ENCODE results near the gene ZFHX2. TPM values are rescaled to one million over a fixed set of nuclear protein-coding genes. Genes with fewer than 3 reads are reported as not detected.
"Not testable (repeated sequence)": the region's sequence is repeated elsewhere in the genome, so short reads cannot be mapped to it uniquely, and the experiment has no call there.

The ZFHX2 gene
- total and polyA plus RNA-seq, 4 experiments from 2014 or later, result 0.35 to 0.36 TPM; not detected in 2

DNA sequence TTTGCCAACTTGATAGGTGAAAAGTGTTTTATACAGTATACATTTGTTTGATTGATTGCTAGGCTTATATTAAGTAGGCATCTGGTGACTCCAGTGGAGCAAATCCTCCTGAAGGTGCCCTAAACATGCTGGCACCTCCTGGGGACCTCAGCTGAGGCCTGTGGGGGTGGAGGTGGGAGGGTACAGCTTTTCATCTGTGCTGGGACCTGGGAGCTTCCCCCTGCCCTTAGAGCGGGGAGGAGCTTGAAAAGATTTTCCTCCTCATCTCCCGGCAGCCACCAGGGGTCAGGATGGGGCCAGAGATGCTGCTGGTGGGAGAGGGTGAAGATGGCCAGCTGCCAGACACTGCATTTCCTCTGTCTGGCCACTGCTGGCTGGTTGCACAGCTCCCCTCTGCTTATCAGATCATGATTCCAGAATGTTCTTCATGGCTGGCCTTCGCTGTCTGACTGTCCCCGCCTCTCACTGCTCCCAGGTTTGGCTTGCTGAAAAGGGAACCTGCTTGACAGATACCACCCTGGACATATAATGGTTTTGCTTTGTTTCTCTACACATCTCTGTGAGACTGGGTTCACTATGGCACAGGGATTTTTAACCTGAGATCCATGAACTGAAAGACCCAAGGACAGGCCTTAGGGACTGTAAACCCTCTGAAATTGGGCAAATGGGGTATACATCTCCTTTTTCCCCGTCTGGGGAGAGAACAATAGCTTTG, 37.5 kb upstream of the ZFHX2 start:
- H3K27ac ChIP-seq (ENCODE audit: low read depth, low read length), result no peak overlapping the region
- Mint-ChIP-seq H3K4me3 (peak overlapping the region in 1 of 8 donors; percentile 46), H3K27me3 (peaks cover 7 to 16% of the 10 kb centered on the region in 2 donors), H3K4me1 (peaks cover 4 to 11% (median 6%) of the 10 kb centered on the region in 4 donors), H3K36me3 (no peaks in the 10 kb centered on the region), H3K27ac (peak overlapping the region in 1 of 7 donors; percentile 50), H3K9me3 (no peaks in the 10 kb centered on the region)
- ChIA-PET CTCF (ENCODE audit: partially characterized antibody) (interaction anchor here (0.6 to 4.6 kb wide), 31 partner anchors 8 to 365 kb away, joined by 3 to 73 read pairs (median 5); partner anchors contain the start of gene DHRS4), POLR2A (ENCODE audit: partially characterized antibody) (interaction anchor here (0.8 to 1.2 kb wide), 4 partner anchors 21 to 364 kb away, joined by 3 to 4 read pairs (median 4); partner anchors contain the start of gene DHRS4)
- intact Hi-C loops (cut with micrococcal nuclease), result loop anchor here (1.0 kb wide), 4 partner anchors 43 to 365 kb away; no protein-coding TSS in a partner anchor
- no peaks in the 10 kb centered on the region for H3K36me3 ChIP-seq (ENCODE audit: insufficient read depth, low read length)
- no peaks in the 10 kb centered on the region for H3K9me3 ChIP-seq (ENCODE audit: control insufficient read depth in 1 of 2, low read length in 2 of 2)
- no peaks in the 10 kb centered on the region for H3K27me3 ChIP-seq (ENCODE audit: insufficient read depth, low read length)
- peaks cover 4% of the 10 kb centered on the region for H3K4me1 ChIP-seq (ENCODE audit: insufficient read depth, low read length)
- H3K4me3 ChIP-seq (ENCODE audit: low read length in 2 of 2), result no peak overlapping the region
- peak; percentile 77 to 80 (median 78) for DNase-seq

DNA sequence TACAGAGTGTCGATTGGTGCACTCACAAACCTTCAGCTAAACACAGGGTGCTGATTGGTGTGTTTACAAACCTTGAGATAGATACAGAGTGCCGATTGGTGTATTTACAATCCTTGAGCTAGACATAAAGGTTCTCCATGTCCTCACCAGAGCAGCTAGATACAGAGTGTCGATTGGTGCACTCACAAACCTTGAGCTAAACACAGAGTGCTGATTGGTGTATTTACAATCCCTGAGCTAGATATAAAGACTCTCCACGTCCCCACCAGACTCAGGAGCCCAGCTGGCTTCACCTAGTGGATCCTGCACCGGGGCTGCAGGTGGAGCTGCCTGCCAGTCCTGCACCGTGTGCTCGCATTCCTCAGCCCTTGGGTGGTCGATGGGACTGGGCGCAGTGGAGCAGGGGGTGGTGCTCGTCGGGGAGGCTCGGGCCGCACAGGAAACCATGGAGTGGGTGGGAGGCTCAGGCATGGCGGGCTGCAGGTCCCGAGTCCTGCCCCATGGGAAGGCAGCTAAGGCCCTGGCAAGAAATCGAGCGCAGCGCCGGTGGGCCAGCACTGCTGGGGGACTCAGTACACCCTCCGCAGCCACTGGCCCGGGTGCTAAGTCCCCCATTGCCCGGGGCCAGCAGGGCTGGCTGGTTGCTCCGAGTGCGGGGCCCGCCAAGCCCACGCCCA, 33.1 kb upstream of the ZFHX2 start:
- POLR2A ChIA-PET (ENCODE audit: partially characterized antibody); H3K27me3 ChIP-seq (ENCODE audit: insufficient read depth, low read length); H3K9me3 Mint-ChIP-seq; H3K36me3 Mint-ChIP-seq; DNase-seq; H3K4me1 ChIP-seq (ENCODE audit: insufficient read depth, low read length); H3K4me3 ChIP-seq (ENCODE audit: low read length in 2 of 2); H3K9me3 ChIP-seq (ENCODE audit: control insufficient read depth in 1 of 2, low read length in 2 of 2); H3K4me3 Mint-ChIP-seq; intact Hi-C loops (cut with micrococcal nuclease); H3K27ac Mint-ChIP-seq; H3K27ac ChIP-seq (ENCODE audit: low read depth, low read length); H3K36me3 ChIP-seq (ENCODE audit: insufficient read depth, low read length): not testable (repeated sequence)
- CTCF ChIA-PET (ENCODE audit: partially characterized antibody), result interaction anchor here (1.1 kb wide), 1 partner anchor 347 kb away, joined by 3 read pairs; no protein-coding TSS in a partner anchor
- H3K27me3 Mint-ChIP-seq, result peaks cover 12 to 26% of the 10 kb centered on the region in 2 donors
- H3K4me1 Mint-ChIP-seq, result peaks cover 4 to 10% (median 6%) of the 10 kb centered on the region in 4 donors

DNA sequence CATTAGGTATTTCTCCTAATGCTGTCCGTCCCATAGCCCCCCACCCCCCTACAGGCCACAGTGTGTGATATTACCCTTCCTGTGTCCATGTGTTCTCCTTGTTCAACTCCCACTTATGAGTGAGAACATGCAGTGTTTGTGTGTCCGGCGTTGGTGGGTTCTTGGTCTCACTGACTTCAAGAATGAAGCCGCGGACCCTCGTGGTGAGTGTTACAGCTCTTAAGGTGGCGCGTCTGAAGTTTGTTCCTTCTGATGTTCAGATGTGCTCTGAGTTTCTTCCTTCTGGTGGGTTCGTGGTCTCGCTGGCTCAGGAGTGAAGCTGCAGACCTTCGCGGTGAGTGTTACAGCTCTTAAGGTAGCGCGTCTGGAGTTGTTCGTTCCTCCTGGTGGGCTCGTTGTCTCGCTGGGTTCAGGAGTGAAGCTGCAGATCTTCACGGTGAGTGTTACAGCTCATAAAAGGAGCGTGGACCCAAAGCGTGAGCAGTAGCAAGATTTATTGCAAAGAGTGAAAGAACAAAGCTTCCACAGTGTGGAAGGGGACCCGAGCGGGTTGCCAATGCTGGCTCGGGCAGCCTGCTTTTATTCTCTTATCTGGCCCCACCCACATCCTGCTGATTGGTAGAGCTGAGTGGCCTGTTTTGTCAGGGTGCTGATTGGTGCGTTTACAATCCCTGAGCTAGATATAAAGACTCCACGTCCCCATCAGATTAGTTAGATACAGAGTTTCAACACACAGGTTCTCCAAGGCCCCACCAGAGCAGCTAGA, 32.4 kb upstream of the ZFHX2 start:
- H3K36me3 ChIP-seq (ENCODE audit: insufficient read depth, low read length); H3K27ac Mint-ChIP-seq; H3K4me3 ChIP-seq (ENCODE audit: low read length in 2 of 2); H3K9me3 ChIP-seq (ENCODE audit: control insufficient read depth in 1 of 2, low read length in 2 of 2); H3K27ac ChIP-seq (ENCODE audit: low read depth, low read length); H3K4me3 Mint-ChIP-seq; H3K4me1 ChIP-seq (ENCODE audit: insufficient read depth, low read length); H3K36me3 Mint-ChIP-seq; intact Hi-C loops (cut with micrococcal nuclease); H3K4me1 Mint-ChIP-seq; H3K27me3 ChIP-seq (ENCODE audit: insufficient read depth, low read length); POLR2A ChIA-PET (ENCODE audit: partially characterized antibody); DNase-seq; H3K9me3 Mint-ChIP-seq: not testable (repeated sequence)
- peaks cover 16 to 31% of the 10 kb centered on the region in 2 donors for H3K27me3 Mint-ChIP-seq
- CTCF ChIA-PET (ENCODE audit: partially characterized antibody), result interaction anchor here (1.1 to 1.3 kb wide), 2 partner anchors 24 to 347 kb away, joined by 3 read pairs; no protein-coding TSS in a partner anchor

DNA sequence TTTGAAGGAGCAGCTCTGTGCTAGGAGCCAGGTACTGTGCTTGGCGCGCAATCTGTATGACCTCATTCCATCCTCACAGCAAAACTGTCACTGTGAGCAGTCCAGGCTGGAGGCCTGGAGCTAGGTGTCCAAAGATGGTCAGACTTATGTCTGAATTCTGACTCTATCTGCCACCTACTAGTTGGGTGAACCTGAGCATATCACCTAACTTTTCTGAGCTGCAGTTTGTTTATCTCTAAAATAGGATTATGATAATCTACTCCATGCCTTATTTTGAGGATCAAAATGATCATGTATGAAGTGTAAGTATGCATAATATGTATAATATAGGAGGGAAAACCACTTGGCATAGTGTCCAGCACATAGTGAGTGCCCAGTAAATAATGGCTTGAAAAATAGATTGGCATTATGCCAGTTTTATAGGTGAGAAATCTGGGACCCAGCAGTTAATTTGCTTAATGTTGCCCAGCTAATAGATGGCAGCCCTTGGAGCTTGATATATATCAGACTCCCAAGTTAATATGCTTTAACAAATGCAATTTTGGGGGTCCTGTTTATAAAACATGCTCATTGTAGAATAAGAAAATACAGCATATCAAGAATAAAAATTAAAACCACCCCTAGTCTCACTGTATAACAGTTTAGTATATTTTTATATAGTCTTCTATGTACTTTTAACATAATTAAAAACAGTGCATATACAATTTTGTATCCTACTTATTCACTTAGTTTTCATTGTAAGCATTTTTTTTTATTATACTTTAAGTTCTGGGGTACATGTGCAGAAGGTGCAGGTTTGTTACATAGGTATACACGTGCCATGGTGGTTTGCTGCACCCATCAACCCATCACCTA, 31.6 kb upstream of the ZFHX2 start:
- peaks cover 8% of the 10 kb centered on the region for H3K27me3 ChIP-seq (ENCODE audit: insufficient read depth, low read length)
- H3K9me3 ChIP-seq (ENCODE audit: control insufficient read depth in 1 of 2, low read length in 2 of 2), result no peaks in the 10 kb centered on the region
- intact Hi-C loops (cut with micrococcal nuclease), result no loop called here
- peaks cover 0 to 11% (median 3%) of the 10 kb centered on the region in 4 donors for H3K4me1 Mint-ChIP-seq
- ChIA-PET CTCF (ENCODE audit: partially characterized antibody) (interaction anchor here (1.0 to 1.3 kb wide), 2 partner anchors 23 to 348 kb away, joined by 3 read pairs; no protein-coding TSS in a partner anchor), POLR2A (ENCODE audit: partially characterized antibody) (no interaction called here)
- no peak overlapping the region for H3K27ac Mint-ChIP-seq
- H3K4me1 ChIP-seq (ENCODE audit: insufficient read depth, low read length), result peaks cover 4% of the 10 kb centered on the region
- no peak overlapping the region for H3K27ac ChIP-seq (ENCODE audit: low read depth, low read length)
- no peak for DNase-seq
- no peaks in the 10 kb centered on the region for H3K36me3 Mint-ChIP-seq
- peaks cover 21 to 32% of the 10 kb centered on the region in 2 donors for H3K27me3 Mint-ChIP-seq
- H3K4me3 Mint-ChIP-seq, result no peak overlapping the region
- H3K9me3 Mint-ChIP-seq, result no peaks in the 10 kb centered on the region
- H3K36me3 ChIP-seq (ENCODE audit: insufficient read depth, low read length), result no peaks in the 10 kb centered on the region
- no peak overlapping the region for H3K4me3 ChIP-seq (ENCODE audit: low read length in 2 of 2)

DNA sequence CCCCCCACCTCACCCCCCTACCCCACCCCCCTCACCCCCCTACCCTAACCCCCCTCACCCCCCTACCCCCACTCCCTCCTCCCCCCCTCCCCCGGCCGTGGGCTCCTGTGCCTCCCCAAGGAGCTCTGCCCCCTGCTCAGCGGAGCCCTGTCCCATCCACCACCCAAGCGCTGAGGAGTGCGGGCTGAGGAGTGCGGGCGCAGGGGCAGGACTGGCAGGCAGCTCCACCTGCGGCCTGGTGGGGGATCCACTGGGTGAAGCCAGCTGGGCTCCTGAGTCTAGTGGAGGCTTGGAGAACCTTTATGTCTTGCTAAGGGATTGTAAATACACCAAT, 29.4 kb upstream of the ZFHX2 start:
- peaks cover 26 to 34% of the 10 kb centered on the region in 2 donors for H3K27me3 Mint-ChIP-seq
- H3K9me3 Mint-ChIP-seq, result no peaks in the 10 kb centered on the region
- H3K36me3 Mint-ChIP-seq, result no peaks in the 10 kb centered on the region
- intact Hi-C loops (cut with micrococcal nuclease), result no loop called here
- Histone ChIP-seq H3K27ac (ENCODE audit: low read depth, low read length) (no peak overlapping the region), H3K4me3 (ENCODE audit: low read length in 2 of 2) (no peak overlapping the region), H3K36me3 (ENCODE audit: insufficient read depth, low read length) (no peaks in the 10 kb centered on the region), H3K4me1 (ENCODE audit: insufficient read depth, low read length) (peaks cover 12% of the 10 kb centered on the region), H3K27me3 (ENCODE audit: insufficient read depth, low read length) (peaks cover 14% of the 10 kb centered on the region), H3K9me3 (ENCODE audit: control insufficient read depth in 1 of 2, low read length in 2 of 2) (no peaks in the 10 kb centered on the region)
- H3K4me3 Mint-ChIP-seq, result no peak overlapping the region
- POLR2A ChIA-PET (ENCODE audit: partially characterized antibody), result no interaction called here
- peaks cover 10 to 24% (median 11%) of the 10 kb centered on the region in 4 donors for H3K4me1 Mint-ChIP-seq
- no peak for DNase-seq
- no peak overlapping the region for H3K27ac Mint-ChIP-seq
- CTCF ChIA-PET (ENCODE audit: partially characterized antibody), result interaction anchor here (0.8 to 1.2 kb wide), 2 partner anchors 9 to 51 kb away, joined by 3 read pairs; no protein-coding TSS in a partner anchor

DNA sequence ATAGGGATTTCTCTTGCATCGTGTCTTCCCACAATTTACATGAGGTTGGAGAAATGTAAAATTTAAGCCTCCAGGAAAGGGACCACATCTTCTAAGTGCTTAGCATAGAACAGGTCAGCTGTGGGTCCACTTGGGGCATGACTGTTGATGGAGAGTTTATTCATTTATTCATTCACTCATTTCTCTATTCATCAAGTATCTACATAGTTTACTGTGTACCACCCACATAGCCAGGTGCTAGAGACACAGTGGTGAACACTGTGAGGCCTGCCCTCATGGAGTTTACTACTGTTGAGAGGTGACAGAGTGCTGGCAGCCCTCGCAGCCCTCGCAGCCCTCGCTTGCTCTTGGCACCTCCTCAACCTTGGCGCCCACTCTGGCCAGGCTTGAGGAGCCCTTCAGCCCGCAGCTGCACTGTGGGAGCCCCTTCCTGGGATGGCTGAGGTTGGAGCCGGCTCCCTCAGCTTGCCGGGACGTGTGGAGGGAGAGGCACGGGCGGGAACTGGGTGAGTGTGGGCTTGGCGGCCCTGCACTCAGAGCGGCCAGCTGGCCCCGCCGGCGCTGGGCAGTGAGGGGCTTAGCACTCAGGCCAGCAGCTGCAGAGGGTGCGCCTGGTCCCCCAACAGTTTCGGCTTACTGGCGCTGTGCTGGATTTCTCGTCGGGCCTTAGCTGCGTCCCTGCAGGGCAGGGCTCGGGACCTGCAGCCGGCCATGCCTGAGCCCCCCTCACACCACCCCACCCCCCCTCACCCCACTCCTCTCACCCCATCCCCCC, 28.8 kb upstream of the ZFHX2 start:
- intact Hi-C loops (cut with micrococcal nuclease), result no loop called here
- Mint-ChIP-seq H3K9me3 (no peaks in the 10 kb centered on the region), H3K27ac (no peak overlapping the region), H3K4me1 (peaks cover 10 to 25% (median 11%) of the 10 kb centered on the region in 4 donors), H3K36me3 (no peaks in the 10 kb centered on the region), H3K4me3 (no peak overlapping the region), H3K27me3 (peaks cover 26 to 32% of the 10 kb centered on the region in 2 donors)
- Histone ChIP-seq H3K9me3 (ENCODE audit: control insufficient read depth in 1 of 2, low read length in 2 of 2) (no peaks in the 10 kb centered on the region), H3K4me3 (ENCODE audit: low read length in 2 of 2) (no peak overlapping the region), H3K4me1 (ENCODE audit: insufficient read depth, low read length) (peaks cover 12% of the 10 kb centered on the region), H3K27me3 (ENCODE audit: insufficient read depth, low read length) (peaks cover 14% of the 10 kb centered on the region), H3K36me3 (ENCODE audit: insufficient read depth, low read length) (no peaks in the 10 kb centered on the region), H3K27ac (ENCODE audit: low read depth, low read length) (no peak overlapping the region)
- ChIA-PET CTCF (ENCODE audit: partially characterized antibody) (interaction anchor here (1.2 kb wide), 1 partner anchor 52 kb away, joined by 3 read pairs; no protein-coding TSS in a partner anchor), POLR2A (ENCODE audit: partially characterized antibody) (no interaction called here)
- DNase-seq, result no peak

Data from CD4-positive, alpha-beta memory T cell (primary cell).